OCI-LY1 (cell line): Measurements from ENCODE around the gene BUB1.

Experiments
- EZH2 ChIP-seq: fragments of 200-600 bp; sonication (generic), shearing (Covaris generic); IDR thresholded peaks from 2 replicates; pipeline ENCODE4 v1.8.0; 2017; ENCODE audit warnings: borderline replicate concordance, mixed run types, mild to moderate bottlenecking, antibody characterized with exemption, low read length, moderate library complexity, mixed read lengths
- TF ChIP-seq, protein P1 (sequence below): fragments of 200-600 bp; sonication (generic), shearing (Covaris generic); IDR thresholded peaks from 2 replicates; pipeline ENCODE4 v1.5.1; 2017; ENCODE audit warnings: mild to moderate bottlenecking, antibody characterized with exemption, low read length, moderate library complexity, mixed read lengths

- TF ChIP-seq, protein P1, sequence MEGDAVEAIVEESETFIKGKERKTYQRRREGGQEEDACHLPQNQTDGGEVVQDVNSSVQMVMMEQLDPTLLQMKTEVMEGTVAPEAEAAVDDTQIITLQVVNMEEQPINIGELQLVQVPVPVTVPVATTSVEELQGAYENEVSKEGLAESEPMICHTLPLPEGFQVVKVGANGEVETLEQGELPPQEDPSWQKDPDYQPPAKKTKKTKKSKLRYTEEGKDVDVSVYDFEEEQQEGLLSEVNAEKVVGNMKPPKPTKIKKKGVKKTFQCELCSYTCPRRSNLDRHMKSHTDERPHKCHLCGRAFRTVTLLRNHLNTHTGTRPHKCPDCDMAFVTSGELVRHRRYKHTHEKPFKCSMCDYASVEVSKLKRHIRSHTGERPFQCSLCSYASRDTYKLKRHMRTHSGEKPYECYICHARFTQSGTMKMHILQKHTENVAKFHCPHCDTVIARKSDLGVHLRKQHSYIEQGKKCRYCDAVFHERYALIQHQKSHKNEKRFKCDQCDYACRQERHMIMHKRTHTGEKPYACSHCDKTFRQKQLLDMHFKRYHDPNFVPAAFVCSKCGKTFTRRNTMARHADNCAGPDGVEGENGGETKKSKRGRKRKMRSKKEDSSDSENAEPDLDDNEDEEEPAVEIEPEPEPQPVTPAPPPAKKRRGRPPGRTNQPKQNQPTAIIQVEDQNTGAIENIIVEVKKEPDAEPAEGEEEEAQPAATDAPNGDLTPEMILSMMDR = no peak
- TF ChIP-seq EZH2 = no peak
Observed at GRCh38 chr2:110726285-110726684, 48.4 kb upstream of the BUB1 start.
